Neural progenitor cell (in vitro differentiated cells): ENCODE measurements around the gene SLC26A8. TPM values are rescaled to one million over a fixed set of nuclear protein-coding genes. Genes with fewer than 3 reads are reported as not detected.
A peak's percentile ranks its signal among the peaks of the same experiment; 100 is the strongest.

Experiments
- DNase-seq: peaks from one replicate; pipeline ENCODE4 v3.0.0-alpha.2; 2016; ENCODE audit warnings: low spot score
- H2AFZ ChIP-seq: fragments of 200-600 bp; sonication (generic); replicated peaks from 2 replicates; pipeline ENCODE4 v1.6.1; 2016; ENCODE audit warnings: antibody characterized with exemption
- H3F3A ChIP-seq: fragments of 200-600 bp; sonication (generic); 2 replicates; pipeline ENCODE4 v1.6.1; 2016; ENCODE audit warnings: antibody characterized with exemption, low read depth
- H3K27ac ChIP-seq: fragments of 200-600 bp; sonication (generic); 2 replicates; pipeline ENCODE4 v1.5.1; 2016; ENCODE audit warnings: mild to moderate bottlenecking
- H3K27me3 ChIP-seq: fragments of 200-600 bp; sonication (generic); 2 replicates; pipeline ENCODE4 v1.6.1; 2016; ENCODE audit warnings: mild to moderate bottlenecking, moderate library complexity
- H3K36me3 ChIP-seq: fragments of 200-600 bp; sonication (generic); 2 replicates; pipeline ENCODE4 v1.5.1; 2016
- H3K4me1 ChIP-seq: fragments of 200-600 bp; sonication (generic); 2 replicates; pipeline ENCODE4 v1.6.1; 2016; ENCODE audit warnings: mixed run types
- H3K4me2 ChIP-seq: fragments of 200-600 bp; sonication (generic); 2 replicates; pipeline ENCODE4 v1.6.1; 2016
- H3K4me3 ChIP-seq: fragments of 200-600 bp; sonication (generic); 2 replicates; pipeline ENCODE4 v1.5.1; 2016
- H3K79me2 ChIP-seq: fragments of 200-600 bp; sonication (generic); 2 replicates; pipeline ENCODE4 v1.6.1; 2016; ENCODE audit warnings: low read depth
- H3K9ac ChIP-seq: fragments of 200-600 bp; sonication (generic); 2 replicates; pipeline ENCODE4 v1.6.1; 2016
- H3K9me3 ChIP-seq: fragments of 200-600 bp; sonication (generic); 2 replicates; pipeline ENCODE4 v1.5.1; 2016; ENCODE audit warnings: low read depth
- H4K20me1 ChIP-seq: fragments of 200-600 bp; sonication (generic); 2 replicates; pipeline ENCODE4 v1.6.1; 2016; ENCODE audit warnings: low read depth
- H3K27ac Mint-ChIP-seq: 3 replicates; pipeline ENCODE4 v1.8.0; 2021; ENCODE audit warnings: mixed read lengths
- H3K27me3 Mint-ChIP-seq: 2 replicates; pipeline ENCODE4 v1.8.0; 2022; ENCODE audit warnings: low read depth, mild to moderate bottlenecking, inconsistent platforms, moderate library complexity, mixed read lengths; ENCODE audit not compliant: insufficient read depth
- H3K36me3 Mint-ChIP-seq: 3 replicates; pipeline ENCODE4 v1.8.0; 2021; ENCODE audit warnings: mixed read lengths
- H3K4me1 Mint-ChIP-seq: 3 replicates; pipeline ENCODE4 v1.8.0; 2021; ENCODE audit warnings: mixed read lengths
- H3K4me3 Mint-ChIP-seq: 3 replicates; pipeline ENCODE4 v1.8.0; 2021; ENCODE audit warnings: mild to moderate bottlenecking, moderate library complexity, mixed read lengths
- H3K9me3 Mint-ChIP-seq: 3 replicates; pipeline ENCODE4 v1.8.0; 2020; ENCODE audit warnings: mixed read lengths
- CTCF ChIP-seq: fragments of 200-600 bp; sonication (generic); IDR thresholded peaks from 2 replicates; pipeline ENCODE4 v1.5.1; 2017; ENCODE audit warnings: antibody characterized with exemption, mild to moderate bottlenecking
- EZH2 ChIP-seq: fragments of 200-600 bp; sonication (generic); IDR thresholded peaks from 2 replicates; pipeline ENCODE4 v1.6.1; 2017; ENCODE audit warnings: antibody characterized with exemption, mild to moderate bottlenecking, moderate library complexity
- EZH2phosphoT487 ChIP-seq: fragments of 200-600 bp; sonication (generic); IDR thresholded peaks from 2 replicates; pipeline ENCODE4 v1.6.1; 2017; ENCODE audit warnings: antibody characterized with exemption
- total RNA-seq: library from RNA; depleted of rRNA; stranded (reverse); fragments of >200 nt; gene quantifications from 2 replicates; pipeline ENCODE4 v1.2.3, GENCODE V29; 2015; ENCODE audit warnings: low replicate concordance

SLC26A8 gene
- total RNA-seq, 1 donor from 2014 or later = 0.13 TPM

GRCh38 chr6:36025932-36026327, 1.5 kb upstream of the SLC26A8 start:
- no peak overlapping the region for H3K4me3 Mint-ChIP-seq
- peak; percentile 15 for DNase-seq
- no peak overlapping the region for H3K4me2 ChIP-seq

GRCh38 chr6:36025260-36025931, 955 bp upstream of the SLC26A8 start:
- TF ChIP-seq EZH2phosphoT487 = no peak
- no peak for TF ChIP-seq EZH2
- TF ChIP-seq CTCF = no peak
- peaks cover 1% of the 10 kb centered on the region for H3K36me3 Mint-ChIP-seq
- Histone ChIP-seq H3F3A (peaks cover 14% of the 10 kb centered on the region), H3K4me3 (no peak overlapping the region), H3K27ac (no peak overlapping the region), H3K9ac (no peak overlapping the region), H2AFZ (no peak overlapping the region), H3K36me3 (no peaks in the 10 kb centered on the region), H3K4me2 (no peak overlapping the region), H4K20me1 (peaks cover 16% of the 10 kb centered on the region), H3K9me3 (no peaks in the 10 kb centered on the region), H3K79me2 (peaks cover 26% of the 10 kb centered on the region), H3K4me1 (peaks cover 20% of the 10 kb centered on the region), H3K27me3 (peaks cover 22% of the 10 kb centered on the region)
- no peaks in the 10 kb centered on the region for H3K9me3 Mint-ChIP-seq
- no peak for DNase-seq
- H3K27ac Mint-ChIP-seq = no peak overlapping the region
- no peak overlapping the region for H3K4me3 Mint-ChIP-seq
- H3K27me3 Mint-ChIP-seq = peaks cover 7% of the 10 kb centered on the region
- H3K4me1 Mint-ChIP-seq = peaks cover 21% of the 10 kb centered on the region

More at GRCh38 chr6:36025932-36026327, 1.5 kb upstream of the SLC26A8 start:
- Mint-ChIP-seq H3K36me3 (peaks cover 3% of the 10 kb centered on the region), H3K27ac (no peak overlapping the region), H3K4me1 (peaks cover 24% of the 10 kb centered on the region), H3K27me3 (peaks cover 7% of the 10 kb centered on the region), H3K9me3 (no peaks in the 10 kb centered on the region)
- Histone ChIP-seq H3K36me3 (no peaks in the 10 kb centered on the region), H3K4me3 (no peak overlapping the region), H3K27me3 (peaks cover 22% of the 10 kb centered on the region), H3F3A (peaks cover 14% of the 10 kb centered on the region), H3K79me2 (peaks cover 31% of the 10 kb centered on the region), H4K20me1 (peaks cover 21% of the 10 kb centered on the region), H3K9me3 (no peaks in the 10 kb centered on the region), H3K27ac (no peak overlapping the region), H3K9ac (no peak overlapping the region), H2AFZ (peak overlapping the region; percentile 11), H3K4me1 (peaks cover 20% of the 10 kb centered on the region)
- TF ChIP-seq EZH2 = no peak
- no peak for TF ChIP-seq EZH2phosphoT487

- no peaks in the 10 kb centered on the region for H3F3A ChIP-seq
- H3K79me2 ChIP-seq = no peaks in the 10 kb centered on the region
- no peak for DNase-seq
- no peak overlapping the region for H2AFZ ChIP-seq
- no peaks in the 10 kb centered on the region for H3K36me3 Mint-ChIP-seq
- H3K4me1 ChIP-seq = peaks cover 12% of the 10 kb centered on the region
- no peaks in the 10 kb centered on the region for H3K9me3 ChIP-seq
- H3K27me3 Mint-ChIP-seq = peaks cover 2% of the 10 kb centered on the region
- no peak overlapping the region for H3K27ac ChIP-seq
- H3K4me1 Mint-ChIP-seq = peaks cover 8% of the 10 kb centered on the region
- no peak overlapping the region for H3K4me3 Mint-ChIP-seq
- H4K20me1 ChIP-seq = no peaks in the 10 kb centered on the region
- no peak overlapping the region for H3K4me3 ChIP-seq
- no peaks in the 10 kb centered on the region for H3K36me3 ChIP-seq
- H3K4me2 ChIP-seq = no peak overlapping the region
- H3K9ac ChIP-seq = no peak overlapping the region
- no peaks in the 10 kb centered on the region for H3K9me3 Mint-ChIP-seq
- H3K27me3 ChIP-seq = peaks cover 10% of the 10 kb centered on the region
- no peak overlapping the region for H3K27ac Mint-ChIP-seq
- TF ChIP-seq EZH2phosphoT487 (no peak), EZH2 (no peak), CTCF (no peak)
Observed at GRCh38 chr6:36020154-36020553, 4.3 kb downstream of the SLC26A8 start.

- no peak overlapping the region for H3K27ac ChIP-seq
- H3K4me1 ChIP-seq = peaks cover 9% of the 10 kb centered on the region
- no peaks in the 10 kb centered on the region for H4K20me1 ChIP-seq
- H3K36me3 Mint-ChIP-seq = no peaks in the 10 kb centered on the region
- no peaks in the 10 kb centered on the region for H3K36me3 ChIP-seq
- no peaks in the 10 kb centered on the region for H3K27me3 Mint-ChIP-seq
- H3K27ac Mint-ChIP-seq = no peak overlapping the region
- no peaks in the 10 kb centered on the region for H3K79me2 ChIP-seq
- peaks cover 7% of the 10 kb centered on the region for H3K4me1 Mint-ChIP-seq
- H3K4me3 ChIP-seq = no peak overlapping the region
- no peak overlapping the region for H3K9ac ChIP-seq
- DNase-seq = no peak
- TF ChIP-seq CTCF = no peak
- no peak for TF ChIP-seq EZH2
- TF ChIP-seq EZH2phosphoT487 = no peak
- no peaks in the 10 kb centered on the region for H3K27me3 ChIP-seq
- H3K4me3 Mint-ChIP-seq = no peak overlapping the region
- H3K9me3 ChIP-seq = no peaks in the 10 kb centered on the region
- no peak overlapping the region for H3K4me2 ChIP-seq
- H2AFZ ChIP-seq = no peak overlapping the region
- H3F3A ChIP-seq = no peaks in the 10 kb centered on the region
- no peaks in the 10 kb centered on the region for H3K9me3 Mint-ChIP-seq
Observed at GRCh38 chr6:36019167-36019566, 5.3 kb downstream of the SLC26A8 start.
